ENCODE results near the gene TRAF3IP3. TPM values are rescaled to one million over a fixed set of nuclear protein-coding genes. Genes with fewer than 3 reads are reported as not detected.

The TRAF3IP3 gene
- total and polyA plus RNA-seq, 2 of the 13 experiments (the other 11 are each of a cell fraction or from before 2014, with no cell fraction given): not detected

- no peak for TF ChIP-seq CCDC6 (CRISPR knock-in tag; IDR thresholded peaks at IDR 0.05)
- no peak for TF ChIP-seq ZNF34 (CRISPR knock-in tag; IDR thresholded peaks at IDR 0.05; ENCODE audit: borderline replicate concordance)
- TF ChIP-seq ARNTL (CRISPR knock-in tag; IDR thresholded peaks at IDR 0.05): no peak
- no peak for TF ChIP-seq MXD3 (CRISPR knock-in tag; IDR thresholded peaks at IDR 0.05)
- 0 out of 2 replicates have a peak, but pooled peaks have one; percentile 32 for TF ChIP-seq ZNF615 (CRISPR knock-in tag; IDR thresholded peaks at IDR 0.05; ENCODE audit: borderline replicate concordance)
- TF ChIP-seq ZNF460 (CRISPR knock-in tag; IDR thresholded peaks at IDR 0.05; ENCODE audit: borderline replicate concordance): no peak
- TF ChIP-seq ZNF12 (CRISPR knock-in tag; IDR thresholded peaks at IDR 0.05): no peak
- TF ChIP-seq ZNF468 (CRISPR knock-in tag; IDR thresholded peaks at IDR 0.05): no peak
- TF ChIP-seq SUZ12 (IDR thresholded peaks at IDR 0.05; ENCODE audit: low read depth, low read length): no peak
- no peak for TF ChIP-seq ZNF30 (CRISPR knock-in tag; IDR thresholded peaks at IDR 0.05)
- 0 out of 2 replicates have a peak, but pooled peaks have one; percentile 20 for TF ChIP-seq ZBTB7B (CRISPR knock-in tag; IDR thresholded peaks at IDR 0.05)
- TF ChIP-seq XBP1 (CRISPR knock-in tag; IDR thresholded peaks at IDR 0.05): no peak
- TF ChIP-seq ZNF484 (CRISPR knock-in tag; IDR thresholded peaks at IDR 0.05; ENCODE audit: borderline replicate concordance, low read depth): no peak
- no peak for TF ChIP-seq ZSCAN25 (CRISPR knock-in tag; IDR thresholded peaks at IDR 0.05)
- no peak for TF ChIP-seq ZNF766 (CRISPR knock-in tag; IDR thresholded peaks at IDR 0.05; ENCODE audit: borderline replicate concordance)
- peak; percentile 67; the same call in 1 of the 2 replicates for TF ChIP-seq ZMYM2 (CRISPR knock-in tag; IDR thresholded peaks at IDR 0.05)
- peak; percentile 81 for TF ChIP-seq ZNF574 (CRISPR knock-in tag; IDR thresholded peaks at IDR 0.05)
- TF ChIP-seq MAF1 (CRISPR knock-in tag; IDR thresholded peaks at IDR 0.05; ENCODE audit: borderline replicate concordance): peak; percentile 42; the same call in 1 of the 2 replicates
- no peak for TF ChIP-seq ZNF879 (CRISPR knock-in tag; IDR thresholded peaks at IDR 0.05)
- no peak for TF ChIP-seq ZBTB34 (CRISPR knock-in tag; IDR thresholded peaks at IDR 0.05)
- peak; percentile 44 for TF ChIP-seq PHF8 (CRISPR knock-in tag; IDR thresholded peaks at IDR 0.05)
- TF ChIP-seq ZNF264 (CRISPR knock-in tag; IDR thresholded peaks at IDR 0.05): 0 out of 2 replicates have a peak, but pooled peaks have one; percentile 25
- no peak for TF ChIP-seq PTBP1 (IDR thresholded peaks at IDR 0.05; ENCODE audit: low read depth, low read length, poor library complexity, severe bottlenecking)
- no peak for TF ChIP-seq KLF12 (CRISPR knock-in tag; IDR thresholded peaks at IDR 0.05; ENCODE audit: borderline replicate concordance)
- TF ChIP-seq YY1 (IDR thresholded peaks at IDR 0.05; ENCODE audit: insufficient read depth, insufficient replicate concordance, low read depth, low read length): no peak
- no peak for TF ChIP-seq CHD4 (IDR thresholded peaks at IDR 0.05; ENCODE audit: borderline replicate concordance, low read length)
Observed at GRCh38 chr1:209784265-209785169, 28.7 kb downstream of the TRAF3IP3 start, which contains the start of gene C1orf74 (continued).

Measured in HepG2 (cell line).